NCI-H2029 treated with DMSO at 0.1 percent for 48 hours (cell line): Measurements from ENCODE around the gene SSBP2.
A peak's percentile ranks its signal among the peaks of the same experiment; 100 is the strongest.
"Not testable (repeated sequence)": the region's sequence is repeated elsewhere in the genome, so short reads cannot be mapped to it uniquely, and the experiment has no call there.

ENCODE experiments used
- DNase-seq: peaks from one replicate; lab custom pipeline; 2025; lab: John Stamatoyannopoulos, UW

SSBP2 gene

DNA sequence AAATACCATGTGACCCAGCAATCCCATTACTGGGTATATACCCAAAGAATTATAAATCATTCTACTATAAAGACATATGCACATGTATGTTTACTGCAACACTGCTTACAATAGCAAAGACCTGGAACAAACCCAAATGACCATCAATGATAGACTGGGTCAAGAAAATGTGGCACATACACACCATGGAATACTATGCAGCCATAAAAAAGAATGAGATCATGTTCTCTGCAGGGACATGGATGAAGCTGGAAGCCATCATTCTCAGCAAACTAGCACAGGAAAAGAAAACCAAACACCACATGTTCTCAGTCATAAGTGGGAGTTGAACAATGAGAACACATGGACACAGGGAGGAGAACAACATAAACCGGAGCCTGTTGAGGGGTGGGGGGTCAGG lies 90.3 kb downstream of the SSBP2 start:
- not testable (repeated sequence) for DNase-seq

DNA sequence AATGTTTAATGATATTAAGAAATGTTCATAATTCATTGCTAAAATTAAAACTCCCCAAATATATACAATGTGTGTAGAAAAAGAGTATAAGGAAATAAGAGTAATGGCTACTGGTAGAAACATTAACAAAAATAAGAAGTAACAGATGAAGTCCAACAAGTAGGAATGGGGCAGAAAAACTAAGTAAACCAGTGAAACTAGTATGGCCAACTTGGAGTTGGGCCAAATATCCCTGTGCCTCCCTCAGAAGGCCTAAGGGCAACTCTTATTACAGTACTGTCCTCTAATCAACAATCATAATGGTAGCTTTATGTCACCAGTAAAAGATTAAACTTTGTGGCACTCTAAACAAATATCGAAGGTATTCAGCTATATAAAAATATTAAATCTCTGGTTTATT lies 93.5 kb downstream of the SSBP2 start:
- no peak for DNase-seq

DNA sequence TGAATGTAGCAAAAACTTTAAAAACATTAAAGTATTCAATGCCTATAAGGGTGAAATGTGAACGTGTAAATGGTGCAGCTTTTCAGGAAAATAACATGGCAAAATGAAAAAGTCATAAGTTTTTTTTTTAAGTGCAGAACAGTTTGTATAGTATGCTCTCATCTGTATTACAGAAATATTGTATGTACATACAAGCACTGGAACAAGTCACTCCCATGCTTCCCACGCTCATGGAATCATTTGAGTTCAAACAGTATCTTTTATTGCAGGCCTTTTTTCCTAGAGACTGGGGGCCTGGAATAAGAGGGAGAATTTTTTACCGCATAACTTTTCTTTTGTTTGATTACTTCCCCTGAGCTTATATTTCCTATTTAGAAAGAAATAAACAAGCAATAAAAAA lies 94.1 kb downstream of the SSBP2 start:
- no peak for DNase-seq

DNA sequence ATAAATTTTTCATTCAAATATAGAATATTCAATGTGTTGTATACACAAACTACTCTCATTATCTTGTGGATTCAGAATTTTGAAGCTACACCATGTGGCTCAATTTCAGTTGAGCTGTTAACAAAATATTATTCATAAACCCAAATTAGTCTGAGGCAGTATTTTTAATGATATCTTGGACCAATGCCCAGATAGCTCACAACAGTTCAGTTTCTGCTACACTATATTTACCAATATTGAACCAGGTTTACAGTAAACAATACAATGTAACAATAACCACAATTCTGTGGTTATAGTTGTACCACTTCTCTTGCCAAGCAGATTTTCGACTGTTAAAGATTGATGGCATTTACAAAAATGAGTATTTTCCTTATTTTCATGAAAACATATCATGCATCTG lies 99.9 kb downstream of the SSBP2 start:
- no peak for DNase-seq

DNA sequence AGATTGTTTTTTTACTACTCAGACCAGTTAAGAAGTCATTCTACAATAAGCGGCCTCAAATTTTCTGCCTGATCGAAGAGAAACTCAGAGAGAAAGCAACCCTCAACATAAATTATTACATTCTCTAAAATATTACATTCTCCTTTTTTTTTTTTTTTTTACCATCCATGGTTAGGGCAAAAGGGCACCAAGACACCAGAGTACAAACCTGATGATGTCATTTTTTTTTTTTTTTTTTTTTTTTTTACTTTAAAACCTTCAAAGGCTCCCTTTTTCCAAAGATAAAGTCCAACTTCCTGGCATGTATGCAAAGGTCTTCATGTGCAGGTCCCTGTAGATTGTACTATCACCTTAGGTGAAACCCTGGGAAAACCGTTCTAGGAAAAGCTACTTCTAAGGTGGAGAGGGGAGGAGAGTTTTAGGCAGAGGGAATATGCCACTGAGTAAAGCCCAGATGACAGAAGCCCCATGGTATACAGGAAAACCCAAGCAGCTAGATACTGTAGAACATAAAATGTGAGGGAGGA lies 104.4 kb downstream of the SSBP2 start:
- DNase-seq: no peak

DNA sequence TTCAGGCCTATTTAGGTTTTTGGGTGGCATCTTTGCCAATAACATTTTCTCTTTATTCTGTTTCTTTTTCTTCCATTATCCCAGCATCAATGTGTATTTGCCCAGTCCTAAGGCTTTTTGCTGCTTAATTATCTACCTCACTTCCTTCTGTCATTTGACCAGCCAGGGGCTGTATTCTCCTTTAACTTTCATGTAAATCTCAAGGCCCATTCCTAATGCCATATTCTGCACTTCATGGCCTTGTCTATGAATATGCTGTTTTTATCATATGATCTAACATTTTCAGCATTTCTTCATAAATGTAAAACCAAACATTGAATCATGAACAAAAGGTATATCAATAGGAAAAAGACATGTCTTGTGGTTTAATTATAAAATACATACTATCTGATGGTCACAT lies 108.7 kb downstream of the SSBP2 start:
- no peak for DNase-seq

DNA sequence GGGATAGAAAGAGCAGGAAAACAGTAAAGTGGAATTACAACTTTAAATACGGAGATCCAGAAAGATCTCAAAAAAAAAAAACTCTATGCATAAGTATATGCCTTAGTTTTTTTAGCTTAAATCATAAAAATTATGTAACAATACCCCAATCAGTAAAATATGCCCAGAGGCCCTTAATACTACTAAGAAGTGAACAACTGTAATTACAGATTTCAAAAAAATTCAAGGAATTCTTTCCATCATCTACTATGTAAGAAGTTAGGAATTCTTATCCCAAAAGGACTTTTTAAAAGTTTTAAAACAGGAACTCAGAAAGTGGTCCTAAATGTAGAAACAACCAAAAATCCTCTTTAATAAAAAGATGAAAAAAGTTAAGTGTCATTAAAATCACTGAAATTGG lies 111.3 kb downstream of the SSBP2 start:
- no peak for DNase-seq

DNA sequence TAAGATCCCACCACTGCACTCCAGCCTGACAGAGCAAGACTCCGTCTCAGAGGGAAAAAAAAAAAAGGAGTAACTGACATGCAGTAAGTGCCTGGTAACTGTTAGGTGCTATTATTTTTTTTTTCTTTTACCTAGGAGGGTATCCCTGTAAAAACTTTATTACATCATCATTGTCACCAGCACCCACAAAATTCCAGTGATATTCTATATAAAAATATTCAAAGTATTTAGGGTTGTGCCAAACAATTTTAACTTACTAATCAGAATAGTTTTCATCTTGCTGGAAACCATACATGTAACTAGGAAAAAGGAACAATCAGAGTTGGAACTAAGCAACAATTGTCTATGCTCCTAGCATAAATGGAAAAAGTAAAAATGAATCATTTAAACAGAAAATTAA lies 112.4 kb downstream of the SSBP2 start:
- DNase-seq: no peak

DNA sequence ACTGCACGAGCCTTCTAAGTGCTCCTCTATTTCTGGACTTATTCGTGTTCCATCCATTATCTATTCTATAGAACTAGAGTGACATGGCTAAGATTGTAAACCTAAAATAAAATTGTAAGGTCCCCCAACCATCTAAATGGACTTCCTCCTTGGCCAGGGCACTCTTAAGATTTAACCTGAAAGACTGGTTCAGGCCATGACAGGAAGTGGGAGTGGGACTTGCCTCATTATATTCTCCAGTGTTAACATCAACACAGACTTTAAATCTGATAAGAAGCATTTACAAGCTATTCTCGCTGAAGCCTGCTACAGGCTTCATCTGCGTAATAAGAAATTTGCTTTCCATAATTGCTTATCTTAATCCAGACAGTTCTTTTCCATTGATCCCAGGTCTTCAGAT lies 117.0 kb downstream of the SSBP2 start:
- no peak for DNase-seq

DNA sequence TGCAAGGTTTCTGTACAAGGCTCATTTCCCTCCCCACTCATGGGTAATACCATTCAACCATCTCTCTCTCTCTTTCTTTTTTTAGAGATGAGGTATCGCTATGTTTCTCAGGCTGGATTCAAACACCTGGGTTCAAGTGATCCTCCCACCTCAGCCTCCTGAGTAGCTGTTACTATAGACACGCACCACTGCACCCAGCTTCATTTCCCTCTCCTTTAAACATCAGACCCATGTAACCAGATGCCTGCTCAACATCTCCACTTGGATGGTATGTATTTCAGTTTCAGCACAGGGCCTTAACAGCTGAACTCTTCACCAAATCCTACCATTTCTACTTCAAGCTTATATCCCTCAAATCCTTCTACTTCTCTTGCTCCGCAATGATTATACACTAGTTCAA lies 117.4 kb downstream of the SSBP2 start:
- DNase-seq: peak; percentile 37

DNA sequence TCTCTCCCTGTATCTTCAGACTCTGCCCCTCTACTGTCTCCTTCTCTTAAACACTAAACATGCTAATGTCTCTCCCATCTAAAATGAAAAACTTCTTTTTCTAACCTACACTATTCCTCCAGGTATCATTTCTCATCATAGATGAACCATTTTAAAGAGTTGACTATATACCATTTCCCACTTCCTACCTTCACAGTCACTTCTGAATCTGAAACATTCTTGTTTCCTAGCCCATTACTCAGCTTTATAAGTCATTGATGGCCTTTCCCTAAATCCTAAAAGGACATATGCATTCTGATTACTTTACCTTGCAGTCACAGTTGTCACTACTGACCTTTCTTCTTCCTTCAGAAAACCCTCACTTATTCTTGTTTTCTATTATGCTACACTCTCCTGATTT lies 118.2 kb downstream of the SSBP2 start:
- no peak for DNase-seq

DNA sequence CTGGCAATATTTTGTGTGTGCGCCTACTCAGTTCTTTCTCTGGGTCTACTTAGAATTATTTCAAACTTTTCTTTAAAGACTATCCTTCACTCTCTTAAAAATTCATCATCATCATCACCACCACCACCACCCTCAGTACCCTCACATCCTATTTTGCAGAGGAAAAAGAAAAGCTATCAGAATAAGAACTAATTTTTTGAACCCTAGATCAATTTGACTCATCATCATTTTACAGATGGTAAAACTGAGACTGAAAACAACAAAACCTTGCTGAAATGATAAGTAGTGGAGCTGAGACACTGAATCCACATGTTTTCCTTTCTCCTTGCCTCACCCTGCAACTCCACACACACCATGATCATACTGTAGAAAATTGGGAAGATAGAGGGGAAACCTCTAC lies 119.3 kb downstream of the SSBP2 start:
- no peak for DNase-seq

DNA sequence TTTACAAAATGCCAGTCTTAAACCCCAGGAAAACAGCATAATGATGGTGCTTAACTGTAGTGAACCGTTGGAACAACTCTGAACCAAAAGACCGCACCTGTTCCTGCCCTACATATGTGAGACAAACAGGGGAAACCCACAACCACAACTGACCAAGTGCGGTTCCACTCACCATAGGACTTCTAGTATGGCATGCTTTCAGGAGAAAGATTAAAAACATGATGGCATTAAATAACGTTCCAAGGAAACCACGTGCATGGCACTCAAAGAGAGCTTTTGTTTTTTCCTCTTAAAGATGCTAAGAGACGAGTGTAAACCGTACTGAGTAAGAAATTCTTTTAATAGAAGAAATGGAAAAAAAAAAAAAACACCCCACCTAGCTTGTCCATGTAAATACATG lies 119.8 kb downstream of the SSBP2 start:
- DNase-seq: no peak

DNA sequence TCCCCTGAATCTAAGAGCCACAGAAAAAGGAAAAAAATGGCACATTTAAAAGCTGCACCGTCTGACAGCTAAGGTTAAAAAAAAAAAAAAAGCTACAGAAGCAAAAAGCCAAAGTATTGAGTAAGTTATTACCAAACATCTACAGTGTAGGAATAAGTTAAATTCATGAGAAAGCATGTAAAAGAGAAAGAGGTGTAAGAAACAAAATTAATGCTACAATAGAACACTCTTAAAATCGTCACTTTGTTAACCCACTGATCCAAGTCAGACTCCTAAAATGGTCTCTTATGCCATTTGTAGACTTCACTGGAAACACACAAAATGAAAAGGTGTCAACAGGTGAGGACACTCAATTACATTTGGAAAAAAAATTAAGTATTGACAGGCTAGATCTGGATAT lies 120.2 kb downstream of the SSBP2 start:
- DNase-seq: no peak

DNA sequence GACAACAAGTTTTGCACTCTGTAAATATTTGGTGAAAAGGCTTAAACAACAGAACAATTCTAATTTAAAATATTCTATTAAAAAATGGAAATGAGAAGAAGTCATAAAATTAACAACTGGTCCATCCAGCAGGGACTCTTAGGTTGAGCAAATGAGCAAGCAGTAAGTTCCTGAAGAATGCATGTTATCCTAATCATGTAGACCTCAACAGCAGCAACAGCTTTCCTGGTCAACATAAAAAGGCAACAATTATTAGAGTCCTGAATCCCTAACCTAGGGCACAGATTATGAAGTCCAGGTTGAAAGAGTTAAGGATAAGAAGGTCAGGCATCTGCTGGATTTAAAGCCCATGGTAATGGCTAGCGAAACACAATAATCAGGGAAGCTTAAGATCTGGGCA lies 120.9 kb downstream of the SSBP2 start:
- DNase-seq: no peak

DNA sequence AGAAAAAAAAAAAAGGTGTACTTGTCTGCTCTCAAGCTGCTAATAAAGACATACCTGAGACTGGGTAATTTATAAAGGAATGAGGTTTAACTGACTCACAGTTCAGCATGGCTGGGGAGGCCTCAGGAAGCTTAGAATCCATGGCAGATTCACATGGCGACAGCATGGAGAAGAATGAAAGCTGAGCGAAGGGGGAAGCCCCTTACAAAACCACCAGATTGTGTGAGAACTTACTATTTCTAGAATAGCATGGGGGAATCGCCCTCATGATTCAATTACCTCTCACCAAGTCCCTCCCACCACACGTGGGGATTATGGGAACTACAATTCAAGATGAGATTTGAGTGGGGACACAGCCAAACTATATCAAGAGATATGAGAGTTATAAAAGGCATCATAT lies 122.8 kb downstream of the SSBP2 start:
- not testable (repeated sequence) for DNase-seq

DNA sequence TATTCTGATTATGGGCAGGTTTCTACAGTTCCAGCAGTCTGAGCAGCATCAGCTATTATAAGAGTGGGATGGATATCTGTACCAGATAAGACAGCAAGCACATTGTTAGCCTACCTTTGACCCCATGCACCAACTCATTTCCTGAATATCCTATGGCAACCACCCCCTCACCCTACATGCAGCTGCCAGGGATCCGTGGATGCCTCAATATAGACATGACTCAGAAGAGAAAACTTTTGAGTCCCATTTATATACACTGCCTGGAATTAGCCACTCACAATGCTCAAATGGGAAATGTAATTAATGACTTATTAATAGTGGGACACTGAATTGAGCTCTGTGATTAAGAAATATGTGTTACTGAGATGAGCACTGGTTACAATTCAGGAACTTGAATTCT lies 124.4 kb downstream of the SSBP2 start:
- no peak for DNase-seq

DNA sequence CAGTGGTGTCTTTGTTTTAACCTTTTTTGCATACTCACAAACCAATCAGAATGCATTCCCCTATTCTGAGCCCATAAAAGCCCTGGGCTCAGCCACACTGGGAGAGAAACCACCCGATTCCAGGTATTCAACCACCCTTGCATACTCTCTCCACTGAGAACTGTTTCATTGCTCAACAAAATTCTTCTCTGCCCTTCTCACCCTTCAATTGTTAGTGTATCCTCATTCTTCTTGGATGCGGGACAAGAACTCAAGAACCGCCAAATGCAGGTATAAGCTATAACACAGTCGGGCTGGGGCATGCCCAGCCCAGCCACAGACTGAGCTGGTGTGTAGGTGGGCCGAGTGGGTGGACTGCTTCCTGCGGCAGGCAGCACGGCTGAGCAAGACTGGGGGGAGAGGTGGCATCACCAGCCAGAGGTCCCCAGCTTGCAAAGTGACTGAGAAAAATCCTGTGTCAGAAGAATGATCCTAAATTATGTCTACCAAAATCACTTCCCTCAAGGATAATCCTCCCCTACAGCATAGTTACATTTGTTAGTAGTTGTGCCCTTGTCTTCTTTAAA lies 141.0 kb downstream of the SSBP2 start:
- DNase-seq: no peak

DNA sequence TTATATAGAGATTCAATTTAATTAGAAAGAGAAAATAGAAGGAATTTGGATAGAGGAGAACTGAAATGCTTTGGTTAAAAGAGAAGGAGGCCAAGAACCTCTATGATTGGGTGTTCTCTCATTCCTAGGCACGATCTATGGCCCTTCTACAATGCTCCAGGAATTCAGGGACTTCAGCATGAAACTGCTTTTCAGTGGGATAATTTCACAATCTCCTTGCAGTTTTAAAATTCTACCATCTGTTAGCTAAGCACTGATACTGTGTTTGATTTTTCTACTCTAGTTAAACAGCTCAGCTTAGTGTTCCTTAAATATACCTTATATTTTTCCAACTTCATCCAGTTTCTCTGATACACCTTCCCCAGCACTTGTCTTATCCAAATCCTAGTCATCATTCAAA lies 141.9 kb downstream of the SSBP2 start:
- DNase-seq: no peak

DNA sequence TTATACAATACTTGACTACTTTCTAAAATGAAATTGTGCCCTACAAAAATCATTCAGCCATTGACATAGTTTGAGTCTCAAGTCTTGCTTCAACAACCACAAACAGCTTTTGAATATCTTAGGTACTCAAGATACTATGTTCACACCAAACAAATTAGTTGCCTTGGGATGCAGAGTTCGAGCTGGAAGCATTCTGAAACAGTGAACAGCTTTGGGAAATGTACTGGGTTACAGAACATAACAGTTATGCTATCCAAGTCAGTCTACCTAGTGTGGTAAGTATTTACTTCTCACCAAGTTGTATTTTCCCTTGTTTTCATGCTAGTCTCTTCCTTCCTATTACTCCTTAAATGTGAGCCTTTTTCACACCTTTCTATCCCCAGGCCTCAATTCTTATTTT lies 143.2 kb downstream of the SSBP2 start:
- no peak for DNase-seq

DNA sequence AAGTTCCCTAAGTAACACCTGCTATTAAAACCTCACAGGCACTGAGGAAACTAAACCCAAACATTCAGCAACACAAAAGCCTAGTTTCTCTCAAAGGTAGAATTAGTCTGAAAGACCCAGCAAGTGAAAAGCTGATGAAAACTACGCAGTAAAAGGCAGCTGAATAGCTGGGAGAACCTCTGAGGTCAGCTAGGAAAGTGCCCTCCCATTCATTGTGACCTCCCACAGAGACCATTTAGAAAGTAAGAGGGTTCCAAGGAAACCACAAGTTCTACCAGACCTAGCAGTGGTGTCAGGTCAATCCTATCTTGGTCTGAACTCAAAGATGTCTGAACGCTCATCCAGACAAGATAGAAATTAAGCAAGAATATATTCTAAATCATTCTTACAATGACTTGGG lies 144.7 kb downstream of the SSBP2 start:
- DNase-seq: no peak

DNA sequence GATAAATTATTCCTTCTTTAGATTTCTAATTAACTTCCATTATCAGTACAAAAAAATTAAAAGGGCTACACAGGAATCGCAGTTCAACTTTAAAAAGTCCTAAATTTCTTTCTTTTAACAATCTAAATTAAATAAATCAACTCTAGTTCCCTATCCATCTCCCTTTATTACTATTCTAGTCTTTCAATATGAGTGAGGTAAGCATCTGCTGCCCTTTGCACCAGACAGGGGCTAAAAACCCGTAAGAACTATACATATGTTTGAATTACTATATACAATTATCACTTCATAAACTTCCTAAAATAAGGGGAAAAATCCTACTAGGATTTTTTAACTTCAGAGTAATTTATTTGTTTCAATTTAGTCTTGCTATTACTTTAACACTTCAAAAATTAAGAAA lies 145.6 kb downstream of the SSBP2 start:
- no peak for DNase-seq

DNA sequence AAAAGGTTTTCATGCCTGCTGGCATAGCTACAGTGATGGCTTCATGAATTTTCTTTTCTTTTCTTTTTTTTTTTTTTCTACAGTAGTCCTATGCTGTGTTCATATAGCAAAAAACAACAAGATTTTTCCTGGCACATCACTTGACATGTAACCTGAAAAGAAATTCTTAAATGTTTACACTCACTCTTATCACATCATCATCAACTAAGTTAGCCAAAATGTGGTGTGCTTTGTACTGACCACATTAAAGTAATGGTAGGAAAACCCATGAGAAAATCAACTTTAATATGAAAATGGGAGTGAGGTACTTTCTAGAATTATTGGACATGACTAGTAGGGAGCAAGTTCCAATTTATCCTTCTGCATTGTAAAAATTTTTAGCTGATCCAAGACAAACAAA lies 146.7 kb downstream of the SSBP2 start:
- DNase-seq: no peak

DNA sequence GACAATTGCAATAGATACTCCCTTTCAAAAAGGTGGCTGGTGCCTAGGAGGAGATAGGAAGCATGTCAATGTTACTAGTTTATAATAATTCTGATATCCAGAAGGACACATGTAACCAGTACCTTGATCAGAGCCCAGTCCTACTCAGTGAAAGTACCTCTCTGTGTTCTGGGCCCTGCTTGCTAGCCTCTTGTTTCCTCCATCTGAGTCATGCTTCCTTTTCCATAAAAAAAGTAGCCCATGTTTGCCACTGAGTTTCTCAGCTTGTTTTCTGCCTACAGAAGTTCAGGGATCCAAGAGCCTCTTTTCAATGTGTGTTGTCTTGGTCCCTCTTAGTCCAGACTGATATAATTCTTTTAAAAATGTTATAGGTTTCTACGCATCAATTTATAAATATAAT lies 149.0 kb downstream of the SSBP2 start:
- DNase-seq: no peak

DNA sequence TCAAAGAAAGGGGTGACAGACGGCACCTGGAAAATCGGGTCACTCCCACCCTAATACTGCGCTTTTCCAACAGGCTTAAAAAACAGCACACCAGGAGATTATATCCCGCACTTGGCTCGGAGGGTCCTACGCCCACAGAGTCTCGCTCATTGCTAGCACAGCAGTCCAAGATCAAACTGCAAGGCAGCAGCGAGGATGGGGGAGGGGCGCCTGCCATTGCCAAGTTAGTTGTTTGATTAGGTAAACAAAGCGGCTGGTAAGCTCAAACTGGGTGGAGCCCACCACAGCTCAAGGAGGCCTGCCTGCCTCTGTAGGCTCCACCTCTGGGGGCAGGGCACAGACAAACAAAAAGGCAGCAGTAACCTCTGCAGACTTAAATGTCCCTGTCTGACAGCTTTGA lies 158.8 kb downstream of the SSBP2 start:
- DNase-seq: not testable (repeated sequence)
